ENCODE measurements around the gene GNB1L.

GNB1L gene

GRCh38 chr22:19876314-19876940 lies 21.8 kb upstream of the GNB1L start:
- DNase-seq (ENCODE audit: low read depth in 2 of 2): no peak

- no peak for DNase-seq (ENCODE audit: low read depth in 2 of 2)
Observed at GRCh38 chr22:19875531-19876313, 21.0 kb upstream of the GNB1L start.

- DNase-seq (ENCODE audit: low read depth in 2 of 2): no peak
Observed at GRCh38 chr22:19875061-19875530, 20.4 kb upstream of the GNB1L start.

- no peak for DNase-seq (ENCODE audit: low read depth in 2 of 2)
Observed at GRCh38 chr22:19874307-19875060, 19.8 kb upstream of the GNB1L start.

GRCh38 chr22:19873960-19874306 lies 19.3 kb upstream of the GNB1L start:
- no peak for DNase-seq (ENCODE audit: low read depth in 2 of 2)

GRCh38 chr22:19873138-19873959 lies 18.7 kb upstream of the GNB1L start:
- no peak for DNase-seq (ENCODE audit: low read depth in 2 of 2)

- no peak for DNase-seq (ENCODE audit: low read depth in 2 of 2)
Observed at GRCh38 chr22:19872779-19873137, 18.1 kb upstream of the GNB1L start.

- DNase-seq (ENCODE audit: low read depth in 2 of 2): no peak
Observed at GRCh38 chr22:19871845-19872778, 17.4 kb upstream of the GNB1L start.

- DNase-seq (ENCODE audit: low read depth in 2 of 2): no peak
Observed at GRCh38 chr22:19871023-19871844, 16.6 kb upstream of the GNB1L start.

- DNase-seq (ENCODE audit: low read depth in 2 of 2): no peak
Observed at GRCh38 chr22:19870153-19871022, 15.7 kb upstream of the GNB1L start.

GRCh38 chr22:19869497-19870152 lies 15.0 kb upstream of the GNB1L start:
- no peak for DNase-seq (ENCODE audit: low read depth in 2 of 2)

GRCh38 chr22:19868773-19869471 lies 14.2 kb upstream of the GNB1L start:
- DNase-seq (ENCODE audit: low read depth in 2 of 2): no peak

GRCh38 chr22:19868333-19868732 lies 13.7 kb upstream of the GNB1L start:
- no peak for DNase-seq (ENCODE audit: low read depth in 2 of 2)

GRCh38 chr22:19867617-19868016 lies 12.9 kb upstream of the GNB1L start:
- DNase-seq (ENCODE audit: low read depth in 2 of 2): no peak

- DNase-seq (ENCODE audit: low read depth in 2 of 2): no peak
Observed at GRCh38 chr22:19866665-19867009, 12.0 kb upstream of the GNB1L start.

GRCh38 chr22:19865141-19865829 lies 10.6 kb upstream of the GNB1L start:
- no peak for DNase-seq (ENCODE audit: low read depth in 2 of 2)

- no peak for DNase-seq (ENCODE audit: low read depth in 2 of 2)
Observed at GRCh38 chr22:19864538-19865106, 9.9 kb upstream of the GNB1L start.

Measured in activated CD4-positive, alpha-beta T cell treated with anti-CD3 and anti-CD28 coated beads for 24 hours (primary cell).